Vagina (tissue), 2 donors: ENCODE measurements around the gene SFMBT2. TPM values are rescaled to one million over a fixed set of nuclear protein-coding genes. Genes with fewer than 3 reads are reported as not detected.

Experiments
- DNase-seq, 2 donors: peaks; one replicate each; pipeline ENCODE4 v3.0.0-alpha.2; 2017; ENCODE audit errors: extremely low spot score in 2 of 2
- H3K27ac ChIP-seq: fragments of 200-600 bp; sonication (generic); one replicate; pipeline ENCODE4 v1.5.1; 2019
- H3K27me3 ChIP-seq: fragments of 200-600 bp; sonication (generic); one replicate; pipeline ENCODE4 v1.5.1; 2019
- H3K36me3 ChIP-seq, 2 donors: fragments of 200-600 bp; sonication (generic); one replicate each; pipeline ENCODE4 v1.5.1; 2017 to 2019
- H3K4me1 ChIP-seq: fragments of 200-600 bp; sonication (generic); one replicate; pipeline ENCODE4 v1.5.1; 2019
- H3K4me3 ChIP-seq, 2 donors: fragments of 200-600 bp; sonication (generic); 1 replicate in 1 of 2; 2 replicates in 1 of 2; pipeline ENCODE4 v1.5.1; 2016 to 2019
- H3K9me3 ChIP-seq: fragments of 200-600 bp; sonication (generic); one replicate; pipeline ENCODE4 v1.5.1; 2019
- POLR2A ChIP-seq, 2 donors: fragments of 450-650 bp; IDR thresholded peaks; one replicate each; pipeline ENCODE4 v1.6.1; 2017; ENCODE audit warnings: antibody characterized with exemption in 2 of 2, mild to moderate bottlenecking in 2 of 2, moderate library complexity in 2 of 2
- POLR2AphosphoS5 ChIP-seq, 2 donors: sonication (generic); formaldehyde crosslinking; IDR thresholded peaks; one replicate each; pipeline ENCODE4 v1.9.0; 2017; ENCODE audit warnings: antibody characterized with exemption in 2 of 2, mild to moderate bottlenecking in 2 of 2, low read depth in 1 of 2; ENCODE audit not compliant: insufficient read depth in 1 of 2
- intact Hi-C: fragments of 100-400 bp; cut with DNase I; formaldehyde crosslinking; loops from one replicate; pipeline ENCODE4 v1.15.1; 2023
- total RNA-seq: library from RNA; depleted of rRNA; stranded (reverse); fragments of >200 nt; gene quantifications from one replicate; pipeline ENCODE4 v1.2.3, GENCODE V29; 2016
- TF ChIP-seq, protein P1 (sequence below), 3 experiments: fragments of 450-650 bp in 2 of 3; fragments of 200-600 bp in 1 of 3; sonication (generic) in 1 of 3; IDR thresholded peaks; one replicate each; pipeline ENCODE4 v1.5.1; 2017 to 2019; ENCODE audit warnings: antibody characterized with exemption in 3 of 3, mild to moderate bottlenecking in 2 of 3, moderate library complexity in 2 of 3

The SFMBT2 gene
- total RNA-seq, 1 donor from 2014 or later: 12.5 TPM

- H3K4me1 ChIP-seq: peaks cover 5% of the 10 kb centered on the region
- no peaks in the 10 kb centered on the region for H3K9me3 ChIP-seq
- no peak for DNase-seq
- no peak for TF ChIP-seq POLR2AphosphoS5 (IDR thresholded peaks at IDR 0.05; ENCODE audit: insufficient read depth in 1 of 2, low read depth in 1 of 2)
- no peak for TF ChIP-seq POLR2A (IDR thresholded peaks at IDR 0.05)
- TF ChIP-seq, protein P1, sequence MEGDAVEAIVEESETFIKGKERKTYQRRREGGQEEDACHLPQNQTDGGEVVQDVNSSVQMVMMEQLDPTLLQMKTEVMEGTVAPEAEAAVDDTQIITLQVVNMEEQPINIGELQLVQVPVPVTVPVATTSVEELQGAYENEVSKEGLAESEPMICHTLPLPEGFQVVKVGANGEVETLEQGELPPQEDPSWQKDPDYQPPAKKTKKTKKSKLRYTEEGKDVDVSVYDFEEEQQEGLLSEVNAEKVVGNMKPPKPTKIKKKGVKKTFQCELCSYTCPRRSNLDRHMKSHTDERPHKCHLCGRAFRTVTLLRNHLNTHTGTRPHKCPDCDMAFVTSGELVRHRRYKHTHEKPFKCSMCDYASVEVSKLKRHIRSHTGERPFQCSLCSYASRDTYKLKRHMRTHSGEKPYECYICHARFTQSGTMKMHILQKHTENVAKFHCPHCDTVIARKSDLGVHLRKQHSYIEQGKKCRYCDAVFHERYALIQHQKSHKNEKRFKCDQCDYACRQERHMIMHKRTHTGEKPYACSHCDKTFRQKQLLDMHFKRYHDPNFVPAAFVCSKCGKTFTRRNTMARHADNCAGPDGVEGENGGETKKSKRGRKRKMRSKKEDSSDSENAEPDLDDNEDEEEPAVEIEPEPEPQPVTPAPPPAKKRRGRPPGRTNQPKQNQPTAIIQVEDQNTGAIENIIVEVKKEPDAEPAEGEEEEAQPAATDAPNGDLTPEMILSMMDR (IDR thresholded peaks at IDR 0.05): no peak
- no peaks in the 10 kb centered on the region for H3K36me3 ChIP-seq
- H3K27me3 ChIP-seq: no peaks in the 10 kb centered on the region
- intact Hi-C loops: no loop called here
- H3K27ac ChIP-seq: no peak overlapping the region
- no peak overlapping the region for H3K4me3 ChIP-seq
Measured at GRCh38 chr10:7380704-7381241, 30.1 kb downstream of the SFMBT2 start.

DNA sequence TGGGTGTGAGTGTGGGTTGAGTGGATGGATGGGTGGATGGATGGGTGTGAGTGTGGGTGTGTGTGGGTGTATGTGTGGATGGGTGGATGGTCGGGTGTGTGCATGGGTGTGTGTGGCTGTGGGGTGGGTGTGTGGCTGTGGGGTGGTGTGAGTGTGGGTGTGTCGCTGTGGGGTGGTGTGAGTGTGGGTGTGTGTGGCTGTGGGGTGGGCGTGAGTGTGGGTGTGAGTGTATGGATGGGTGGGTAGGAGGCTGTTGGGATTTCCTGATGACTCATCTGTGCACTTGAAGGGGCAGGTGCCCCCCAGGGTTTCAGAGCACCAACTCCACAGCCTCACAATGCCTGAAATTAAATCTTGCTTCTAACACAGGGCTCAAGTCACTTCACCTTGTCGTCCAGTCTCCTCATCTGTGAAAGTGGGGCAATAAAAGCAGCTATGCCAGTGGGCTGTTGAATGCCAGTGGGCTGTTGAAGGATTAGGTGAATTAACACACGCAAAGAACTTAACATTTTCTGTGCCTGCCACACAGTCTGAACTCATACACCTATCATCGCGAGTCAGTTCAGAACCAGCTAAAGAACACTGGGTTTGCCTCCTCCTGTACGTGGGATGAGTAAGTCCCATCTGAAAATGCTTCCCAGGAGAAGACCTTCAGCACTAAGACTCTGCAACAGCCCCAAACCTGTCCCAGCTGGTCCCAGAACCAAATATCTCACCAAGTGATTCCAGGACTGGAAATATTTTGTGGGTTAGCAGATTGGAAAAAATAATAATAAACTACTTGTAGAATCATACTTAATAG is 32.0 kb downstream of the SFMBT2 start:
- intact Hi-C loops: no loop called here
- TF ChIP-seq, protein P1 (IDR thresholded peaks at IDR 0.05): no peak
- TF ChIP-seq POLR2A (IDR thresholded peaks at IDR 0.05): no peak
- no peak for DNase-seq
- H3K27me3 ChIP-seq: no peaks in the 10 kb centered on the region
- no peaks in the 10 kb centered on the region for H3K36me3 ChIP-seq
- H3K4me3 ChIP-seq: no peak overlapping the region
- no peaks in the 10 kb centered on the region for H3K9me3 ChIP-seq
- peaks cover 17% of the 10 kb centered on the region for H3K4me1 ChIP-seq
- H3K27ac ChIP-seq: no peak overlapping the region

DNA sequence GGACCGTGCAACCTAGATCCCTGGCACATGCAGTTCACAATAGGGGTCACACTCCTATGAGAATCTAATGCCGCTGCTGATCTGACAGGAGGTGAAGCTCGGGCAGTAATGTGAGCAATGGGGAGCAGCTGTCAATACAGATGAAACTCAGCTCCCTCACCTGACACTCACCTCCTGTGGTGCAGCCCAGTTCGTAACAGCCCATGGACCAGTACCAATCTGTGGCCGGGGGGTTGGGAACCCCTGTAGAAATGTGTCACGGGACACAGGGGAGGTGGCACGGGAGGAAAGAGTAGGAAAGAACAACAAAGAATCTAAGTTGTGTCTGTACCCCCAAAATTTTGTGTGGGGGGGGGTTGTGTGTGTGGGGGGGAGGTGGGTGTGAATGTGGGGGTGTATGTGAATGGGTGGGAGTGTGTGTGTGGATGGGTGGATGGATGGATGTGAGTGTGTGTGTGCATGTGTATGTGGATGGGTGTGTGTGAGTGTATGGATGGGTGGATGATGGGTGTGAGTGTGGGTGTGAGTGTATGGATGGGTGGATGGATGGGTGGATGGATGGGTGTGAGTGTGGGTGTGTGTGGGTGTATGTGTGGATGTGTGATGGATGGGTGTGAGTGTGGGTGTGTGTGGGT is 33.1 kb downstream of the SFMBT2 start:
- DNase-seq: no peak
- intact Hi-C loops: no loop called here

GRCh38 chr10:7374795-7375194 is 36.0 kb downstream of the SFMBT2 start:
- TF ChIP-seq POLR2AphosphoS5 (IDR thresholded peaks at IDR 0.05; ENCODE audit: insufficient read depth in 1 of 2, low read depth in 1 of 2) (no peak), POLR2A (IDR thresholded peaks at IDR 0.05) (no peak)
- TF ChIP-seq, protein P1 (IDR thresholded peaks at IDR 0.05): no peak
- no peaks in the 10 kb centered on the region for H3K27me3 ChIP-seq
- intact Hi-C loops: no loop called here
- H3K36me3 ChIP-seq: peaks cover 0 to 2% of the 10 kb centered on the region in 2 donors
- H3K9me3 ChIP-seq: no peaks in the 10 kb centered on the region
- H3K4me1 ChIP-seq: peaks cover 20% of the 10 kb centered on the region
- DNase-seq: no peak
- H3K4me3 ChIP-seq: no peak overlapping the region
- H3K27ac ChIP-seq: peak overlapping the region; percentile 27

More for the DNA sequence above, 33.1 kb downstream of the SFMBT2 start:
- no peaks in the 10 kb centered on the region for H3K9me3 ChIP-seq
- H3K4me1 ChIP-seq: peaks cover 20% of the 10 kb centered on the region
- H3K4me3 ChIP-seq: no peak overlapping the region
- no peaks in the 10 kb centered on the region for H3K36me3 ChIP-seq
- TF ChIP-seq POLR2AphosphoS5 (IDR thresholded peaks at IDR 0.05; ENCODE audit: insufficient read depth in 1 of 2, low read depth in 1 of 2): no peak
- TF ChIP-seq POLR2A (IDR thresholded peaks at IDR 0.05): no peak
- TF ChIP-seq, protein P1 (IDR thresholded peaks at IDR 0.05): no peak
- no peaks in the 10 kb centered on the region for H3K27me3 ChIP-seq
- no peak overlapping the region for H3K27ac ChIP-seq

- H3K36me3 ChIP-seq: peaks cover 0 to 4% of the 10 kb centered on the region in 2 donors
- peaks cover 20% of the 10 kb centered on the region for H3K4me1 ChIP-seq
- DNase-seq: no peak
- no peak overlapping the region for H3K27ac ChIP-seq
- intact Hi-C loops: no loop called here
- TF ChIP-seq, protein P1 (IDR thresholded peaks at IDR 0.05): no peak
- H3K4me3 ChIP-seq: no peak overlapping the region
- no peaks in the 10 kb centered on the region for H3K27me3 ChIP-seq
- no peaks in the 10 kb centered on the region for H3K9me3 ChIP-seq
Measured at GRCh38 chr10:7373039-7373438, 37.8 kb downstream of the SFMBT2 start.
